Smooth muscle cell (in vitro differentiated cells): ENCODE results near the gene PNKP. TPM values are rescaled to one million over a fixed set of nuclear protein-coding genes. Genes with fewer than 3 reads are reported as not detected.

Experiments
- DNase-seq: peaks from one replicate; lab custom pipeline; 2025; ENCODE audit not compliant: unreplicated experiment; lab: John Stamatoyannopoulos, UW
- H2AFZ ChIP-seq: fragments of 200-600 bp; sonication (generic); 2 replicates; pipeline ENCODE4 v1.6.0; 2016; ENCODE audit warnings: antibody characterized with exemption, low read depth, mild to moderate bottlenecking
- H3F3A ChIP-seq: fragments of 200-600 bp; sonication (generic); 2 replicates; pipeline ENCODE4 v1.6.0; 2017; ENCODE audit warnings: antibody characterized with exemption, low read depth
- H3K27ac ChIP-seq: fragments of 200-600 bp; sonication (generic); 2 replicates; pipeline ENCODE4 v1.5.1; 2016; ENCODE audit warnings: low read depth, mild to moderate bottlenecking
- H3K27me3 ChIP-seq: fragments of 200-600 bp; sonication (generic); 2 replicates; pipeline ENCODE4 v1.6.1; 2016; ENCODE audit warnings: low read depth, mild to moderate bottlenecking
- H3K36me3 ChIP-seq: fragments of 200-600 bp; sonication (generic); 2 replicates; pipeline ENCODE4 v1.5.1; 2016; ENCODE audit warnings: low read depth
- H3K4me1 ChIP-seq: fragments of 200-600 bp; sonication (generic); 2 replicates; pipeline ENCODE4 v1.5.1; 2016; ENCODE audit warnings: low read depth
- H3K4me2 ChIP-seq: fragments of 200-600 bp; sonication (generic); 2 replicates; pipeline ENCODE4 v1.6.0; 2016; ENCODE audit warnings: mild to moderate bottlenecking
- H3K4me3 ChIP-seq: fragments of 200-600 bp; sonication (generic); 2 replicates; pipeline ENCODE4 v1.5.1; 2016; ENCODE audit warnings: mild to moderate bottlenecking
- H3K79me2 ChIP-seq: fragments of 200-600 bp; sonication (generic); 2 replicates; pipeline ENCODE4 v1.6.0; 2016; ENCODE audit warnings: low read depth, mild to moderate bottlenecking
- H3K9ac ChIP-seq: fragments of 200-600 bp; sonication (generic); 2 replicates; pipeline ENCODE4 v1.6.0; 2016; ENCODE audit warnings: low read depth
- H3K9me3 ChIP-seq: fragments of 200-600 bp; sonication (generic); replicated peaks from 2 replicates; pipeline ENCODE4 v1.5.1; 2016; ENCODE audit warnings: low read depth
- H4K20me1 ChIP-seq: fragments of 200-600 bp; sonication (generic); 2 replicates; pipeline ENCODE4 v1.6.0; 2016; ENCODE audit warnings: low read depth
- CTCF ChIP-seq: fragments of 200-600 bp; sonication (generic); IDR thresholded peaks from 2 replicates; pipeline ENCODE4 v1.5.1; 2017; ENCODE audit warnings: borderline replicate concordance, mild to moderate bottlenecking, antibody characterized with exemption; ENCODE audit not compliant: insufficient read depth, poor library complexity, severe bottlenecking
- WGBS: methylation state at CpG from one replicate; pipeline ENCODE4 v1.1.7; 2016; ENCODE audit warnings: low lambda C conversion rate; 5-methylcytosine and 5-hydroxymethylcytosine counted together
- polyA plus RNA-seq: library from polyadenylated mRNA; unstranded; fragments of >200 nt; fragmentation: Nextera tagmentation; extraction: Ambion mirVana; gene quantifications from 2 replicates; pipeline ENCODE4 v1.2.1, GENCODE V29; 2016
- total RNA-seq: library from RNA; depleted of rRNA; stranded (reverse); fragments of >200 nt; gene quantifications from 2 replicates; pipeline ENCODE4 v1.2.3, GENCODE V29; 2014

Gene PNKP
- total and polyA plus RNA-seq, 2 experiments from 2014 or later, result 15.3 to 42.4 TPM

- Histone ChIP-seq H3F3A (peaks cover under 1% of the 10 kb centered on the region), H3K9ac (no peak overlapping the region), H2AFZ (no peak overlapping the region), H3K4me3 (no peak overlapping the region), H3K36me3 (peaks cover 2% of the 10 kb centered on the region), H3K4me1 (no peaks in the 10 kb centered on the region), H3K27ac (no peak overlapping the region), H3K9me3 (no peaks in the 10 kb centered on the region), H3K27me3 (no peaks in the 10 kb centered on the region), H3K4me2 (no peak overlapping the region), H4K20me1 (peaks cover 5% of the 10 kb centered on the region), H3K79me2 (peaks cover 6% of the 10 kb centered on the region)
- DNase-seq, result no peak
- no peak for TF ChIP-seq CTCF
- 91% methylated on average over 18 of the region's 18 CpGs for WGBS
Measured at GRCh38 chr19:49844138-49845095, 23.0 kb downstream of the PNKP start.

DNA sequence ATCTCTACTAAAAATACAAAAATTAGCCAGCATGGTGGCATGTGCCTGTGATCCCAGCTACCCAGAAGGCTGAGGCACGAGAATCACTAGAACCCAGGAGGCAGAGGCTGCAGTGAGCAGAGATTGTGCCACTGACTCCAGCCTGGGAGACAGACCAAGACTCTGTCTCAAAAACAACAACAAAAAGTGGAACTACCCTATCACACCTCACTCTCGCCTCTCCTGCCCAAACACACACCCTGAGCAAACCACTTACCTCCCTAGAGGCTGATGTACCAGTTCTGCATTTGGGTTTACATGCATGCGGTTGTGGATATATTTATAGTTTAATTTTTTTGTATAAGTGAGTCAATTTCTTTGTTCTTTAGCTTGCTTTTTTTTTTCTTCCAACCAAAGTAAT is 24.1 kb downstream of the PNKP start:
- Histone ChIP-seq H3K4me2 (no peak overlapping the region), H3K27me3 (no peaks in the 10 kb centered on the region), H3K4me1 (no peaks in the 10 kb centered on the region), H3K27ac (no peak overlapping the region), H3K4me3 (no peak overlapping the region), H3F3A (no peaks in the 10 kb centered on the region), H3K36me3 (peaks cover 8% of the 10 kb centered on the region), H3K9ac (no peak overlapping the region), H2AFZ (no peak overlapping the region), H3K79me2 (no peaks in the 10 kb centered on the region), H4K20me1 (peaks cover 5% of the 10 kb centered on the region), H3K9me3 (no peaks in the 10 kb centered on the region)
- WGBS, result over 99% methylated on average over 3 of the region's 3 CpGs
- DNase-seq, result no peak
- TF ChIP-seq CTCF, result no peak

DNA sequence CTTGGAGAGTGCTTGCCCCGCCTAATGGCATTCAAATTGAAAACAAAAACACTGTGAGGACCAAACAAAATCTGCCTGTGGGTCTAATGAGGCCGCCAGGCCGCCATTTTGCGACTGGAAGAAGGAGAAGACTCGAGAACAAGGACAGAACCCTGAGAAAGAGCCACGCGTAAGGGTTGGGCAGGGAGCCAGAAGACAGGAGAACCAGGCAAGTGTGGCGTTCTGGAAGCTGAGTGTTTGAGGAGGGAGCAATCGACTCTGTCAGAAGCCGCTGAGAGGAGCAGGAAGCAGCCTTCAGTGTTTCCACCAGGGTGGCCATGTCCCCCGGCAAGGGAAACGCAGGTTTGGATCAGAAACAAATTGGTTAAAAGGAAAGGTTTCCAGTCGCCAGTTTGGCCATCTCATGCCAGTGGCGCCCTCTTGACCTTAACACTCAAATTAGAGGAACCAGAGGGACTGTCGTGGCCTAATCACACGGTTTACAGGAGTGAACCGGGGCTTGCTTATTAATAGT is 26.6 kb downstream of the PNKP start:
- no peaks in the 10 kb centered on the region for H3K27me3 ChIP-seq
- no peaks in the 10 kb centered on the region for H3K79me2 ChIP-seq
- no peak for TF ChIP-seq CTCF
- H3K4me1 ChIP-seq, result no peaks in the 10 kb centered on the region
- H3K9ac ChIP-seq, result no peak overlapping the region
- H3K4me3 ChIP-seq, result no peak overlapping the region
- WGBS, result 96% methylated on average over 17 of the region's 17 CpGs
- no peak overlapping the region for H3K27ac ChIP-seq
- no peak for DNase-seq
- H3K36me3 ChIP-seq, result peaks cover 8% of the 10 kb centered on the region
- H3K4me2 ChIP-seq, result no peak overlapping the region
- H2AFZ ChIP-seq, result no peak overlapping the region
- no peaks in the 10 kb centered on the region for H3K9me3 ChIP-seq
- no peaks in the 10 kb centered on the region for H4K20me1 ChIP-seq
- no peaks in the 10 kb centered on the region for H3F3A ChIP-seq

DNA sequence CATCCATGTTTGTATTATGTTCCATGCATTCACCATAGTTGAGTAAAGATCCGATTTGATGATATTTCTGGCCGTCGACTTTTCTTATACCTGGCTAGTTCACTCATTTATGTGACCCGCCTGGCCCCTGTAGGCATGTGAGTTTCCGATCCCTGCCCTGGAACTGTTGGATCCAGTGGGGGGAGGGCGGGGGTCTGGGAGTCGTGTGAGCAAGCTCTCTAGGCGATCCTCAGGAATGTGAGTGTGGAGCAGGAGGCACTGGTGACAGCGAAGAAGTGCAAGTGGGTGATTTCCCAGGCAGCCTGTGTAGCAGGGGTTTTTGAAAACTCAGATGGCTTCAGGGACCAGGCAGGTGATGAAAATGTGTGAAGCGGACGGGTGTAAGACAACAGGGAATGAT is 27.1 kb downstream of the PNKP start:
- no peaks in the 10 kb centered on the region for H3F3A ChIP-seq
- H3K4me3 ChIP-seq, result no peak overlapping the region
- H3K27me3 ChIP-seq, result no peaks in the 10 kb centered on the region
- H3K9ac ChIP-seq, result no peak overlapping the region
- no peak for DNase-seq
- no peaks in the 10 kb centered on the region for H3K9me3 ChIP-seq
- no peaks in the 10 kb centered on the region for H4K20me1 ChIP-seq
- H3K27ac ChIP-seq, result no peak overlapping the region
- TF ChIP-seq CTCF, result no peak
- 82% methylated on average over 11 of the region's 11 CpGs for WGBS
- H3K4me1 ChIP-seq, result no peaks in the 10 kb centered on the region
- H3K36me3 ChIP-seq, result peaks cover 8% of the 10 kb centered on the region
- H3K4me2 ChIP-seq, result no peak overlapping the region
- no peak overlapping the region for H2AFZ ChIP-seq
- H3K79me2 ChIP-seq, result no peaks in the 10 kb centered on the region
